Keratinocyte (primary cell): Measurements from ENCODE around the gene RTP5.

Experiments used
- EZH2 ChIP-seq: IDR thresholded peaks from one replicate; pipeline ENCODE4 v1.6.1; 2012; ENCODE audit warnings: inconsistent platforms, mild to moderate bottlenecking, low read length, moderate library complexity
- TF ChIP-seq, protein P1 (sequence below), 3 experiments: IDR thresholded peaks in 1 of 3; conservative IDR thresholded peaks in 1 of 3; optimal IDR thresholded peaks in 1 of 3; 2 replicates in 2 of 3; 3 replicates in 1 of 3; pipeline versions ENCODE3 to v1.5.1; 2011; ENCODE audit warnings: low read length in 3 of 3, mild to moderate bottlenecking in 3 of 3, moderate library complexity in 2 of 3, control low read depth in 1 of 3, inconsistent platforms in 1 of 3; ENCODE audit not compliant: insufficient read depth in 2 of 3; ENCODE audit errors: extremely low read depth in 1 of 3

- TF ChIP-seq, protein P1, sequence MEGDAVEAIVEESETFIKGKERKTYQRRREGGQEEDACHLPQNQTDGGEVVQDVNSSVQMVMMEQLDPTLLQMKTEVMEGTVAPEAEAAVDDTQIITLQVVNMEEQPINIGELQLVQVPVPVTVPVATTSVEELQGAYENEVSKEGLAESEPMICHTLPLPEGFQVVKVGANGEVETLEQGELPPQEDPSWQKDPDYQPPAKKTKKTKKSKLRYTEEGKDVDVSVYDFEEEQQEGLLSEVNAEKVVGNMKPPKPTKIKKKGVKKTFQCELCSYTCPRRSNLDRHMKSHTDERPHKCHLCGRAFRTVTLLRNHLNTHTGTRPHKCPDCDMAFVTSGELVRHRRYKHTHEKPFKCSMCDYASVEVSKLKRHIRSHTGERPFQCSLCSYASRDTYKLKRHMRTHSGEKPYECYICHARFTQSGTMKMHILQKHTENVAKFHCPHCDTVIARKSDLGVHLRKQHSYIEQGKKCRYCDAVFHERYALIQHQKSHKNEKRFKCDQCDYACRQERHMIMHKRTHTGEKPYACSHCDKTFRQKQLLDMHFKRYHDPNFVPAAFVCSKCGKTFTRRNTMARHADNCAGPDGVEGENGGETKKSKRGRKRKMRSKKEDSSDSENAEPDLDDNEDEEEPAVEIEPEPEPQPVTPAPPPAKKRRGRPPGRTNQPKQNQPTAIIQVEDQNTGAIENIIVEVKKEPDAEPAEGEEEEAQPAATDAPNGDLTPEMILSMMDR (optimal IDR thresholded peaks at IDR 0.05 in 1 of 3, IDR thresholded peaks at IDR 0.05 in 1 of 3, conservative IDR thresholded peaks at IDR 0.05 in 1 of 3; ENCODE audit: extremely low read depth in 1 of 3, insufficient read depth in 2 of 3, low read length in 3 of 3): no peak
- TF ChIP-seq EZH2: no peak
These were observed 29.1 kb downstream of the RTP5 start for GRCh38 chr2:241898463-241899270.
